K562 (cell line): ENCODE data around the gene CRAMP1. TPM values are rescaled to one million over a fixed set of nuclear protein-coding genes. Genes with fewer than 3 reads are reported as not detected.

Experiments used
- BMI1 ChIP-seq: fragments of 150-350 bp; IDR thresholded peaks from 2 replicates; pipeline ENCODE4 v1.6.1; 2014; ENCODE audit warnings: low read length
- BRD9 ChIP-seq: fragments of 450-650 bp; IDR thresholded peaks from 2 replicates; pipeline ENCODE4 v1.6.1; 2018; ENCODE audit warnings: low read depth; ENCODE audit not compliant: partially characterized antibody
- DEAF1 ChIP-seq: fragments of 450-650 bp; formaldehyde crosslinking; IDR thresholded peaks from 2 replicates; pipeline ENCODE4 v1.4.0; 2020; ENCODE audit warnings: mild to moderate bottlenecking, moderate library complexity
- FOSL1 ChIP-seq: fragments of 200-800 bp; sonication (Bioruptor generic); conservative IDR thresholded peaks from 2 replicates; pipeline ENCODE4 v1.6.1; 2016; ENCODE audit warnings: missing genetic modification characterization, missing compliant biosample characterization
- JUNB ChIP-seq: fragments of 450-650 bp; formaldehyde crosslinking; conservative IDR thresholded peaks from 2 replicates; pipeline ENCODE4 v1.4.0; 2020; ENCODE audit warnings: mild to moderate bottlenecking
- KAT2B ChIP-seq: IDR thresholded peaks from one replicate; pipeline ENCODE4 v1.6.1; 2012; ENCODE audit warnings: low read depth, mild to moderate bottlenecking, control low read depth, inconsistent platforms, low read length, moderate library complexity
- KDM5B ChIP-seq: fragments of 200-600 bp; sonication (generic); IDR thresholded peaks from 2 replicates; pipeline ENCODE4 v1.6.1; 2012; ENCODE audit warnings: low read depth, mild to moderate bottlenecking, moderate library complexity, low read length, control low read depth, inconsistent platforms; ENCODE audit not compliant: insufficient replicate concordance
- LCOR ChIP-seq: sonication (generic); formaldehyde crosslinking; IDR thresholded peaks from 2 replicates; pipeline ENCODE4 v1.8.0; 2022; ENCODE audit warnings: mild to moderate bottlenecking, missing genetic modification reagents
- POLR2G ChIP-seq: fragments of 200-400 bp; formaldehyde crosslinking; IDR thresholded peaks from 2 replicates; pipeline ENCODE4 v1.6.1; 2017; ENCODE audit warnings: low read depth, mild to moderate bottlenecking, antibody characterized with exemption, low read length, moderate library complexity
- USF1 ChIP-seq: sonication (generic); formaldehyde crosslinking; IDR thresholded peaks from 2 replicates; pipeline ENCODE4 v1.9.0; 2022; ENCODE audit warnings: mild to moderate bottlenecking, missing genetic modification reagents
- ZBTB33 ChIP-seq: sonication (generic); formaldehyde crosslinking; IDR thresholded peaks from 2 replicates; pipeline ENCODE4 v1.8.1; 2023; ENCODE audit warnings: mild to moderate bottlenecking, missing genetic modification reagents
- ZBTB40 ChIP-seq, 2 experiments: fragments of 450-650 bp in 1 of 2; sonication (generic) in 1 of 2; formaldehyde crosslinking in 1 of 2; IDR thresholded peaks; 2 replicates each; pipeline versions ENCODE4 v1.7.1 to v1.9.0; 2016 to 2022; ENCODE audit warnings: inconsistent platforms in 1 of 2, mild to moderate bottlenecking in 1 of 2, missing genetic modification reagents in 1 of 2
- ZFPM2 ChIP-seq: fragments of 250-450 bp; sonication (Bioruptor Pico); IDR thresholded peaks from 2 replicates; pipeline ENCODE4 v1.5.1; 2022; ENCODE audit warnings: mild to moderate bottlenecking
- polyA plus RNA-seq, 8 experiments: library from polyadenylated mRNA; depleted of rRNA in 4 of 8; stranded (reverse) in 5 of 8; unstranded in 3 of 8; fragments of >200 nt; fragmentation: Nextera tagmentation in 2 of 8; fragmentation: Illumina TruSeq in 1 of 8; extraction: Ambion mirVana in 2 of 8; extraction: Trizol in 1 of 8; gene quantifications; 2 replicates each; pipeline versions ENCODE4 v1.2.1 to v1.2.3, GENCODE V29; 2011 to 2014; ENCODE audit warnings: inconsistent platforms in 1 of 8, missing spikeins in 1 of 8
- total RNA-seq, 7 experiments: library from RNA; depleted of rRNA in 6 of 7; stranded (reverse); fragments of >200 nt in 6 of 7; fragmentation: Illumina TruSeq in 2 of 7; extraction: Trizol in 2 of 7; gene quantifications; 2 replicates each; pipeline versions ENCODE4 v1.2.1 to v1.2.3, GENCODE V29; 2011 to 2021; ENCODE audit warnings: low replicate concordance in 1 of 7

Gene CRAMP1
- total and polyA plus RNA-seq, 9 of the 15 experiments (the other 6 are each of a cell fraction or from before 2014, with no cell fraction given), result 0.52 to 20.8 (median 7.5) TPM

- TF ChIP-seq KDM5B (no peak), POLR2G (peak; percentile 78), FOSL1 (tag) (0 out of 2 replicates have a peak, but pooled peaks have one; percentile 11), LCOR (CRISPR knock-in tag) (no peak), USF1 (CRISPR knock-in tag) (peak; percentile 43), ZBTB40 (IDR thresholded peaks at IDR 0.05) (0 out of 2 replicates have a peak, but pooled peaks have one; percentile 70), ZBTB40 (CRISPR knock-in tag; IDR thresholded peaks at IDR 0.05) (no peak), ZFPM2 (CRISPR knock-in tag) (peak; percentile 67; the same call in 1 of the 2 replicates), BRD9 (no peak), DEAF1 (CRISPR knock-in tag) (no peak), JUNB (no peak), ZBTB33 (peak; percentile 66), KAT2B (no peak), BMI1 (no peak)
These were observed 1.1 kb upstream of the CRAMP1 start (continued) for GRCh38 chr16:1610899-1611632.
